ENCODE measurements around the gene GAD1. TPM values are rescaled to one million over a fixed set of nuclear protein-coding genes. Genes with fewer than 3 reads are reported as not detected.
A peak's percentile ranks its signal among the peaks of the same experiment; 100 is the strongest.

GAD1 gene
- total RNA-seq, 1 experiment from 2014 or later = 2.5 TPM

DNA sequence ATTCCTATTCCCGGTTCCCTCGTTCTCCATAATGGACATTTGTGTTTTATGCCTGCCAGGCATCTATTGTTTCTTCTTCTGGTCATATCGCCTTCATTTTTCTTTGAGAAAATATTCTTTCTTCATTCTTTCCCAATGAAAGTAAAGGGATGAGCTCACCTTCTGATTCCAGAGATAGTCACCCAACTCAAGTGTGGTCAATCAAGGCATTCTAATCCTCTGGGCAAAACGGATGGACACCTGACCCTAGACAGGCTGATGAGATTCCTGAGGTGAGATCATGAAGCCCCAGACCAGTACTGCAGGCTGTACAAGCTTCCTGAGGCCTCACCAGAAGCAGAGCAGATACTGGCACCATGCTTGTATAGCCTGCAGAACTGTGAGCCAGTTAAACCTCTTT, 52.8 kb downstream of the GAD1 start:
- Mint-ChIP-seq H3K4me1 (peaks cover 8% of the 10 kb centered on the region), H3K36me3 (no peaks in the 10 kb centered on the region), H3K9me3 (no peaks in the 10 kb centered on the region), H3K27ac (no peak overlapping the region), H3K4me3 (no peak overlapping the region), H3K27me3 (ENCODE audit: low read depth) (no peaks in the 10 kb centered on the region)
- TF ChIP-seq ZNF396 (CRISPR knock-in tag; IDR thresholded peaks at IDR 0.05; ENCODE audit: borderline replicate concordance) (no peak), ETV6 (CRISPR knock-in tag; IDR thresholded peaks at IDR 0.05) (no peak), MYBL2 (CRISPR knock-in tag; IDR thresholded peaks at IDR 0.05) (no peak), ZNF121 (CRISPR knock-in tag; IDR thresholded peaks at IDR 0.05) (no peak), NFYB (CRISPR knock-in tag; conservative IDR thresholded peaks at IDR 0.05; ENCODE audit: low read depth) (no peak), NR1H2 (CRISPR knock-in tag; IDR thresholded peaks at IDR 0.05) (no peak), ZNF416 (CRISPR knock-in tag; IDR thresholded peaks at IDR 0.05) (no peak), GRHL2 (CRISPR knock-in tag; IDR thresholded peaks at IDR 0.05; ENCODE audit: insufficient replicate concordance, severe bottlenecking) (no peak), CBFB (CRISPR knock-in tag; IDR thresholded peaks at IDR 0.05; ENCODE audit: low read depth) (no peak), SMAD3 (CRISPR knock-in tag; IDR thresholded peaks at IDR 0.05; ENCODE audit: borderline replicate concordance) (no peak), SP1 (CRISPR knock-in tag; conservative IDR thresholded peaks at IDR 0.05) (no peak), NFATC4 (CRISPR knock-in tag; IDR thresholded peaks at IDR 0.05) (no peak), FOXK1 (CRISPR knock-in tag; IDR thresholded peaks at IDR 0.05) (no peak), OVOL2 (CRISPR knock-in tag; IDR thresholded peaks at IDR 0.05; ENCODE audit: borderline replicate concordance) (no peak), FOXJ3 (CRISPR knock-in tag; IDR thresholded peaks at IDR 0.05; ENCODE audit: borderline replicate concordance) (no peak)
- TF ChIP-seq, protein P1, sequence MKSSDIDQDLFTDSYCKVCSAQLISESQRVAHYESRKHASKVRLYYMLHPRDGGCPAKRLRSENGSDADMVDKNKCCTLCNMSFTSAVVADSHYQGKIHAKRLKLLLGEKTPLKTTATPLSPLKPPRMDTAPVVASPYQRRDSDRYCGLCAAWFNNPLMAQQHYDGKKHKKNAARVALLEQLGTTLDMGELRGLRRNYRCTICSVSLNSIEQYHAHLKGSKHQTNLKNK (CRISPR knock-in tag; IDR thresholded peaks at IDR 0.05) = no peak
- TF ChIP-seq, protein P2, sequence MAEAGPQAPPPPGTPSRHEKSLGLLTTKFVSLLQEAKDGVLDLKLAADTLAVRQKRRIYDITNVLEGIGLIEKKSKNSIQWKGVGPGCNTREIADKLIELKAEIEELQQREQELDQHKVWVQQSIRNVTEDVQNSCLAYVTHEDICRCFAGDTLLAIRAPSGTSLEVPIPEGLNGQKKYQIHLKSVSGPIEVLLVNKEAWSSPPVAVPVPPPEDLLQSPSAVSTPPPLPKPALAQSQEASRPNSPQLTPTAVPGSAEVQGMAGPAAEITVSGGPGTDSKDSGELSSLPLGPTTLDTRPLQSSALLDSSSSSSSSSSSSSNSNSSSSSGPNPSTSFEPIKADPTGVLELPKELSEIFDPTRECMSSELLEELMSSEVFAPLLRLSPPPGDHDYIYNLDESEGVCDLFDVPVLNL (CRISPR knock-in tag; IDR thresholded peaks at IDR 0.05; ENCODE audit: borderline replicate concordance, low read depth) = no peak
- TF ChIP-seq, protein P3, sequence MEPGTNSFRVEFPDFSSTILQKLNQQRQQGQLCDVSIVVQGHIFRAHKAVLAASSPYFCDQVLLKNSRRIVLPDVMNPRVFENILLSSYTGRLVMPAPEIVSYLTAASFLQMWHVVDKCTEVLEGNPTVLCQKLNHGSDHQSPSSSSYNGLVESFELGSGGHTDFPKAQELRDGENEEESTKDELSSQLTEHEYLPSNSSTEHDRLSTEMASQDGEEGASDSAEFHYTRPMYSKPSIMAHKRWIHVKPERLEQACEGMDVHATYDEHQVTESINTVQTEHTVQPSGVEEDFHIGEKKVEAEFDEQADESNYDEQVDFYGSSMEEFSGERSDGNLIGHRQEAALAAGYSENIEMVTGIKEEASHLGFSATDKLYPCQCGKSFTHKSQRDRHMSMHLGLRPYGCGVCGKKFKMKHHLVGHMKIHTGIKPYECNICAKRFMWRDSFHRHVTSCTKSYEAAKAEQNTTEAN (CRISPR knock-in tag; IDR thresholded peaks at IDR 0.05) = no peak
- ATAC-seq = no peak
- POLR2A ChIA-PET = no interaction called here
- CTCF ChIA-PET = interaction anchor here (0.5 to 0.6 kb wide), 2 partner anchors 22 to 796 kb away, joined by 3 to 5 read pairs; no protein-coding TSS in a partner anchor
- DNase-seq (ENCODE audit: low spot score) = no peak

DNA sequence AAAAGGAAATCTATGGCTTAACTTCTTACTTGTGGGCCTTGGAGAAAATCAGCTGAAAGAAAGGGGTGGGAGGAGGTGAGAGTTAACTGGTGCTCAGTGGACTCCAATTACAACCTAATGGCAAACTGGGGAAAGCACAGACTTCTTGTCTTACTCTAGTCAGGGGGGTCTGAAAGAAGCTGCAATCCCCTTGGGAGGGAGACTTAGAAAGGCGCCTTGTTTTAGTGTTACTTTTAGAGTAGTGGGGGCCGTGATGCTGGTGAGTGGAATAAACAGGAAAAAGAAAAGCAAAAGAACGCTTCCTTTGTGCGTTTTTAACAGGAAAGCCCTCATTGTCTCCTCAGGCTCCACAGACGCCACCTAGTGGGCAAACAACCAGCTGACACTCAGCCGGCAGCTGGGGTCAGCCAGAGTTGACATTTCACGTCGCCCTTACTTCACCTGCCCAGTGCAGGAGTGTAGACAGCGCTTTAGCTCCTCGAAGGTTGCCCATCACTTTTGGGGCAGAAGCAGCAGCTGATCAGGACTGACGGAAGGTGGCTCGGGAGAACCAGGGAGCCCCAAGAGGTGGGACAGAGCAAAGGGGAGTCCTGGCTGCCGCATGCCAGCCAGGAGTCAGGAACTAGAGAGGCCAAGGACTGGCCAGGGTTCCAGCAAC, 56.5 kb downstream of the GAD1 start:
- Mint-ChIP-seq H3K27ac (no peak overlapping the region), H3K4me3 (peak overlapping the region; percentile 52), H3K36me3 (no peaks in the 10 kb centered on the region), H3K27me3 (ENCODE audit: low read depth) (no peaks in the 10 kb centered on the region), H3K4me1 (peaks cover 8% of the 10 kb centered on the region), H3K9me3 (no peaks in the 10 kb centered on the region)
- peak; percentile 95 for ATAC-seq
- POLR2A ChIA-PET = no interaction called here
- DNase-seq (ENCODE audit: low spot score) = peak; percentile 89
- TF ChIP-seq ETV6 (CRISPR knock-in tag; IDR thresholded peaks at IDR 0.05) = peak; percentile 52; the same call in 1 of the 2 replicates
- TF ChIP-seq, protein P4, sequence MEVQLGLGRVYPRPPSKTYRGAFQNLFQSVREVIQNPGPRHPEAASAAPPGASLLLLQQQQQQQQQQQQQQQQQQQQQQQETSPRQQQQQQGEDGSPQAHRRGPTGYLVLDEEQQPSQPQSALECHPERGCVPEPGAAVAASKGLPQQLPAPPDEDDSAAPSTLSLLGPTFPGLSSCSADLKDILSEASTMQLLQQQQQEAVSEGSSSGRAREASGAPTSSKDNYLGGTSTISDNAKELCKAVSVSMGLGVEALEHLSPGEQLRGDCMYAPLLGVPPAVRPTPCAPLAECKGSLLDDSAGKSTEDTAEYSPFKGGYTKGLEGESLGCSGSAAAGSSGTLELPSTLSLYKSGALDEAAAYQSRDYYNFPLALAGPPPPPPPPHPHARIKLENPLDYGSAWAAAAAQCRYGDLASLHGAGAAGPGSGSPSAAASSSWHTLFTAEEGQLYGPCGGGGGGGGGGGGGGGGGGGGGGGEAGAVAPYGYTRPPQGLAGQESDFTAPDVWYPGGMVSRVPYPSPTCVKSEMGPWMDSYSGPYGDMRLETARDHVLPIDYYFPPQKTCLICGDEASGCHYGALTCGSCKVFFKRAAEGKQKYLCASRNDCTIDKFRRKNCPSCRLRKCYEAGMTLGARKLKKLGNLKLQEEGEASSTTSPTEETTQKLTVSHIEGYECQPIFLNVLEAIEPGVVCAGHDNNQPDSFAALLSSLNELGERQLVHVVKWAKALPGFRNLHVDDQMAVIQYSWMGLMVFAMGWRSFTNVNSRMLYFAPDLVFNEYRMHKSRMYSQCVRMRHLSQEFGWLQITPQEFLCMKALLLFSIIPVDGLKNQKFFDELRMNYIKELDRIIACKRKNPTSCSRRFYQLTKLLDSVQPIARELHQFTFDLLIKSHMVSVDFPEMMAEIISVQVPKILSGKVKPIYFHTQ (CRISPR knock-in tag; IDR thresholded peaks at IDR 0.05) = no peak
- TF ChIP-seq, protein P5, sequence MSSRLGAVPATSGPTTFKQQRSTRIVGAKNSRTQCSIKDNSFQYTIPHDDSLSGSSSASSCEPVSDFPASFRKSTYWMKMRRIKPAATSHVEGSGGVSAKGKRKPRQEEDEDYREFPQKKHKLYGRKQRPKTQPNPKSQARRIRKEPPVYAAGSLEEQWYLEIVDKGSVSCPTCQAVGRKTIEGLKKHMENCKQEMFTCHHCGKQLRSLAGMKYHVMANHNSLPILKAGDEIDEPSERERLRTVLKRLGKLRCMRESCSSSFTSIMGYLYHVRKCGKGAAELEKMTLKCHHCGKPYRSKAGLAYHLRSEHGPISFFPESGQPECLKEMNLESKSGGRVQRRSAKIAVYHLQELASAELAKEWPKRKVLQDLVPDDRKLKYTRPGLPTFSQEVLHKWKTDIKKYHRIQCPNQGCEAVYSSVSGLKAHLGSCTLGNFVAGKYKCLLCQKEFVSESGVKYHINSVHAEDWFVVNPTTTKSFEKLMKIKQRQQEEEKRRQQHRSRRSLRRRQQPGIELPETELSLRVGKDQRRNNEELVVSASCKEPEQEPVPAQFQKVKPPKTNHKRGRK (CRISPR knock-in tag; IDR thresholded peaks at IDR 0.05; ENCODE audit: borderline replicate concordance) = 0 out of 2 replicates have a peak, but pooled peaks have one; percentile 28
- TF ChIP-seq, protein P6, sequence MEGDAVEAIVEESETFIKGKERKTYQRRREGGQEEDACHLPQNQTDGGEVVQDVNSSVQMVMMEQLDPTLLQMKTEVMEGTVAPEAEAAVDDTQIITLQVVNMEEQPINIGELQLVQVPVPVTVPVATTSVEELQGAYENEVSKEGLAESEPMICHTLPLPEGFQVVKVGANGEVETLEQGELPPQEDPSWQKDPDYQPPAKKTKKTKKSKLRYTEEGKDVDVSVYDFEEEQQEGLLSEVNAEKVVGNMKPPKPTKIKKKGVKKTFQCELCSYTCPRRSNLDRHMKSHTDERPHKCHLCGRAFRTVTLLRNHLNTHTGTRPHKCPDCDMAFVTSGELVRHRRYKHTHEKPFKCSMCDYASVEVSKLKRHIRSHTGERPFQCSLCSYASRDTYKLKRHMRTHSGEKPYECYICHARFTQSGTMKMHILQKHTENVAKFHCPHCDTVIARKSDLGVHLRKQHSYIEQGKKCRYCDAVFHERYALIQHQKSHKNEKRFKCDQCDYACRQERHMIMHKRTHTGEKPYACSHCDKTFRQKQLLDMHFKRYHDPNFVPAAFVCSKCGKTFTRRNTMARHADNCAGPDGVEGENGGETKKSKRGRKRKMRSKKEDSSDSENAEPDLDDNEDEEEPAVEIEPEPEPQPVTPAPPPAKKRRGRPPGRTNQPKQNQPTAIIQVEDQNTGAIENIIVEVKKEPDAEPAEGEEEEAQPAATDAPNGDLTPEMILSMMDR (IDR thresholded peaks at IDR 0.05) = peak; percentile 87; the same call in 1 of the 2 replicates
- CTCF ChIA-PET = interaction anchor here (0.6 to 3.3 kb wide), 48 partner anchors 8 to 710 kb away, joined by 3 to 53 read pairs (median 4); partner anchors contain the start of genes GAD1 and GORASP2

All from WTC11 (cell line).